ENCODE data around the gene CGAS.
"Not testable (repeated sequence)": the region's sequence is repeated elsewhere in the genome, so short reads cannot be mapped to it uniquely, and the experiment has no call there.

The CGAS gene

DNA sequence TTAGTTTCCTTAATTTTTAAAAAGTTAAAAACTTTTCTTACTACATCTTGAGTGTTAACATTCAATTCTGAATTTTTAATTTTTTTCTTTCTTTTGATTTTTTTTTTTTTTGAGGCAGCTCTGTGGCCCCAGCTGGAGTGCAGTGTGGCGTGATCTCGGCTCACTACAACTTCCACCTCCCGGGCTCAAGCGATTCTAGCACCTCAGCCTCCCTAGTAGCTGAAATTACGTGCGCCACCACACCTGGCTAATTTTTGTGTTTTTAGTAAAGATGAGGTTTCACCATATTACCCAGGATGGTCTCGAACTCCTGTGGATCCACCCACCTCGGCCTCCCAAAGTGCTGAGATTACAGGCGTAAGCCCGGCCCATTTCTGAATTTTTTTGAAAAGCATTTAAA is 56.2 kb downstream of the CGAS start:
- no peak for DNase-seq (ENCODE audit: low read depth in 2 of 2)

DNA sequence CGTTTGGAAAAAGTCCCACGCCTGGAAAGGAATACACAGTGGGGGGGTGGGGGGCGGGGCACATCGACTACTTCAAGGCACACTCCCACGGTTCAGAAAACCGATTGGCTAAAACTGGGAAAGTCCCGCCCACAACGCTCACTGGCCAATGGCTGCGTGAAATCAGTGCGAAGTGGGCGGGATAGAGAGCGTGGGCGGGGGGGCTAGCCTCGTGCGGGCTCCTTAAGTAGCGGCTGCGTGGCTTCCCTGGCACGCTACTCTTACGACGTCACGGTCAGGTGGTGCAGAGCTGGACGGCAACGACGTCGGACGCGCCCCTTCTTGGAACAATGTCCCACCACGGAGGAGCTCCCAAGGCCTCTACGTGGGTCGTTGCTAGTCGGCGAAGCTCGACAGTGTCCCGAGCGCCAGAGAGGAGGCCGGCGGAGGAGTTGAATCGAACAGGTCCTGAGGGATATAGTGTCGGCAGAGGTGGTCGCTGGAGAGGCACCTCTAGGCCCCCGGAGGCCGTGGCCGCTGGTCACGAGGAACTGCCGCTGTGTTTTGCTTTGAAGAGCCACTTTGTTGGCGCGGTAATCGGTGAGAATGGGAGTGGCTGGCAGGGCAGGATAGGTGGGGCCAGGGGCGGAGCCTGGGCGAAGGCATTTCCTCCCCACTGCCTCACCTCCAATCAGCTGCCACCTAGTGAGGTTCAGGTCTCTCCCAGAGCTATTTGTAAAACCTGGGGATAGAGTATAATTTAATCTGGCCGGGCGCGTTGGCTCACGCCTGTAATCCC is 57.3 kb downstream of the CGAS start, which contains the start of gene DDX43:
Gene DDX43, plus strand, starts transcription at position 252 of the 778 bp plus-strand sequence. Its CDS starts 78 bp downstream, at position 330.
- no peak for DNase-seq (ENCODE audit: low read depth in 2 of 2)

DNA sequence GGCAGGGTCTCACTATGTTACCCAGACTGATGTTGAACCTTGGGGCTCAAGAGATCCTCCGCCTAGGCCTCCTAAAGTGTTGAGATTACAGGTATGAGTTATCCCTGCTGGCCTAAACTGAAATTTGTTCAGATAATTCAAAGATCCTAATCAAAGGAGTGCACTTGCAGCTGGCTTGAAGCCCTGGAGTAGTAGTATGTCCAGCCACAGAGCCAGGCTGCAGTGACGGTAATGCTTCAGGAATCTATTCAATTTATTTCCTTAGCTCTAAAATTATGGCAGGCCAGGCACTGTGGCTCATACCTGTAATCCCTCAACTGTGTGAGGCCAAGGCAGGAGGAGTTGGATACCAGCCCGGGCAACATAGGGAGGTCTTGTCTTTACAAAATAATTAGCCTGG is 58.8 kb downstream of the CGAS start:
- no peak for DNase-seq (ENCODE audit: low read depth in 2 of 2)

DNA sequence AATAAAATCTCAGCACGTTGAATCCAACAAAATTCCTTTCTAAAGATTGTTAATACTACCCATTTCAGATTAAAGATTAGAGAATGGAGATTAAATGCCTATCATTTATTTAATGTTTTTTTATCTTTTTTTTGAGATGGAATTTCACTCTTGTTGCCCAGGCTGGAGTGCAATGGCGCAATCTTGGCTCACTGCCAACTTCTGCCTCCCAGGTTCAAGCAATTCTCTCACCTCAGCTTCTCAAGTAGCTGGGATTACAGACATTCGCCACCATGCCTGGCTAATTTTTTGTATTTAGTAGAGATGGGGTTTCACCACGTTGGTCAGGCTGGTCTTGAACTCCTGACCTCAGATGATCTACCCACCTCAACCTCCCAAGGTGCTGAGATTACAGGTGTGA is 59.9 kb downstream of the CGAS start:
- not testable (repeated sequence) for DNase-seq (ENCODE audit: low read depth in 2 of 2)

DNA sequence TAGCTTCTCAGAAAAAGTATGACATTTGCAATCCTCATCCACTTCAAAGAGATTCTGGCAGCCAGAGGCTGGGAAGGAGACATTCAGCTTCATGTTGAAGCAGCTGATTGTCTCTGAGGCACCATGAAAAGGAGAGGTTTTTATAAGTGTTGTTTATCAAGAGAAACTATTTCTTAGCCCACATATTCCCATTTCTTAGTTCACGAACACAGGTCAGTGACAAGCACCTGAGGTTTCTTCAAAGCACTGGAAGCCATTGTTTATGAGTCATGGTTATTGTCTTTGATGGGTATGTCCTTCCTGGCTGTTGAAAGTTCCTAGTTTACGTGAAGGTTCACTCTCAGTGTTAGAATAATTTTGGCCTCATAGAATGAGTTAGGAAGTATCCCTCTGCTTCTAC is 60.4 kb downstream of the CGAS start:
- no peak for DNase-seq (ENCODE audit: low read depth in 2 of 2)

DNA sequence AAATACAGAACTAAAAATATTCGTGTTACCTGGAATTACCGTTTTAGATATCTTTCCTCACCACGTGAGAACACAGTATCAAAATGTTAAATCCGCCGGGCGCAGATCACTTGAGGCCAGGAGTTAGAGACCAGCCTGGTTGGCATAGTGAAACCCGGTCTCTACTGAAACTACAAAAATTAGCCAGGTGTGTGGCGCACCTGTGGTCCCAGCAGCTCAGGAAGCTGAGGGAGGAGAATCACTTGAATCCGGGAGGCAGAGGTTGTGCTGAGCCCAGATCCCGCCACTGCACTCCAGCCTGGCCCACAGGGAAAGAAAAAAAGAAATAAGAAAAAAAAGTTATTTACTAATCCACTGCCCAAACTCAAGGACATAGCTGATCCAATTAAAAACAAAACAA is 62.2 kb downstream of the CGAS start:
- DNase-seq (ENCODE audit: low read depth in 2 of 2): no peak

DNA sequence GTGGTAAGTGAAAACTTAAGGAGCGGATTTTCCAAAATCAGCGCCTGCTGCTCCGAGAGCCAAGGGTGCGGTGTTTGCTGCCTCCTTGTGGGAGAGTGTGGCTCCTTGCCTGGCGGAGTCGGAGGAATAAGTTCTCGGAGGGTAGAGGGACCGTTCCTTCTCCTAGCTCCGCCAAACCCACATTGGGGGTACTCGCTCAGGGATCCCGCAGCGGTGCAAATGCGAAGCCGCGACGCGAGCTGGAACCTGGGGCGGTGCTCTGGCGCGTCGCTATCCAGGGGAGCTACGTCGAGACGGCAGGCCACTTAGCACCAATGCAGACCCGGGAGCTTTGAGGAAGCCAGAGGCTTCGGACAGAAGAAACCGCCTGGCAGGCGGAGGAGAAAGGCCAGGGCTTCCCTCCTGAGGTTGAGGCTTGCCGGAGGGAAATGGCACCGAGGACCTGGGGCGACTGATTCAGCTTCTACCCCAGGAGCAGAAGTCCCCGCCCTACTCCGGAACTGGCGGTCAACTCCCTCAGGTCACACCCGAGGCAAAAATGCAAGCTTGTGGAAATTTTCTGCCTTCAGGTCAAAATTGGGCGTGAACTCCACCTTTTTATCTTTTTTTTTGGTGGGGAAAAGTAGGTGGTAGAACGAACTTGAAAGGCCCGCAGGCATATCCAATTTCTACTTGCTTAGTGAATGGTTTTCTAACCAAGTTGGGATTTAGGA is 63.1 kb downstream of the CGAS start:
- DNase-seq (ENCODE audit: low read depth in 2 of 2): peak; percentile 24 to 36

DNA sequence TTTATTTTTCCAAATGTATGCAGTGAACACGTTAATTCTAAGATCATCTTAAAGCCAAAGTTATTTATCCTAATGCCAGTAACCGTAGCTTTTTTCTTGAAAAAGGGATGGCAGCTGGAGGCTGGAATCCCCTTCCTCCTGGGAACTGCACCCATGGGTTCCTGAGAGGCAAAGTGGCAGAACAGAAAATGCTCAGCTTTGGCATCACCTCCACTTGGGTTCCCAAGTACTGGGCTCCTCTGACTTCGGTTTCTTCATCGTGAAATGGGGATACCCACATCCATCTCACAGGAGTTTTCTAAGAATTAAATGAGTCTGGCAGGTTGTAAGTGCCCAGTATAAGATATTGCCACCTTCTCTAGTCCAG is 63.7 kb downstream of the CGAS start:
- no peak for DNase-seq (ENCODE audit: low read depth in 2 of 2)

DNA sequence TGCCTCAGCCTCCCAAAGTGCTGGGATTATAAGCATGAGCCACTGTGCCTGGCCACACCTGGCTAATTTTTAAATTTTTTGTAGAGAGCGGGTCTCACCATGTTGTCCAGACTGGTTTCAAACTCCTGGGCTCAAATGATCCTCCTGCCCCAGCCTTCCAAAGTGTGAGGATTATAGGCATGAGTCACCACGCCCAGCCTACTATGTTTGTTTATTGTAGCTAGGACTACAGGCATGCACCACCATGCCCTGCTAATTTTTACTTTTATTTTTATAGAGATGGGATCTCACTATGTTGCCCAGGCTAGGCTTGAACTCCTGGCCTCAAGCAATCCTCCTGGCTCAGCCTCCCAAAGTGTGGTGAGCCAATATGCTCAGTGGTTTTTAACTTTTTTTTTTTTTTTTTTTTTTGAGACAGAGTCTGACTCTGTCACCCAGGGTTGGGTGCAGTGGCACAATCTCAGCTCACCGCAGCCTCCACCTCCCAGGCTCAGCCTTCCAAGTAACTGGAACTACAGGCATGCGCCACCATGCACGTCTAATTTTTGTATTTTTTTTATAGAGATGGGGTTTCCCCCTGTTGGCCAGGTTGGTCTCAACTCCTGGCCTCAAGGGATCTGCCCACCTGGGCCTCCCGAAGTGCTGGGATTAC is 69.5 kb downstream of the CGAS start:
- no peak for DNase-seq (ENCODE audit: low read depth in 2 of 2)

DNA sequence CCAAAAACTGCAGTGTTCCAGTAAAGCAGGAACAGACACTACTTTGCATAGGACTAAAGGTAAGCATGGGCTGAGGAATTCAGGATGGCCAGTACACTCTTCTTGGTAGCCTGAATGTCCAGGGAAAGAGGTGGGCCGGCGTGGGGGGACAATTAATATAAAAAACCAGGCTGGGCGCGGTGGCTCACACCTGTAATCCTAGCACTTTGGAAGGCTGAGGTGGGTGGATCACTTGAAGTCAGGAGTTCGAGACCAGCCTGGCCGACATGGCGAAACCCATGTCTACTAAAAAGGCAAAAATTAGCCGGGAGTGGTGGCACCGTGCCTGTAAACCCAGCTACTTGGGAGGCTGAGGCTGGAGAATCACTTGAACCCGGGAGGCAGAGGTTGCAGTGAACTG is 70.6 kb downstream of the CGAS start:
- not testable (repeated sequence) for DNase-seq (ENCODE audit: low read depth in 2 of 2)

DNA sequence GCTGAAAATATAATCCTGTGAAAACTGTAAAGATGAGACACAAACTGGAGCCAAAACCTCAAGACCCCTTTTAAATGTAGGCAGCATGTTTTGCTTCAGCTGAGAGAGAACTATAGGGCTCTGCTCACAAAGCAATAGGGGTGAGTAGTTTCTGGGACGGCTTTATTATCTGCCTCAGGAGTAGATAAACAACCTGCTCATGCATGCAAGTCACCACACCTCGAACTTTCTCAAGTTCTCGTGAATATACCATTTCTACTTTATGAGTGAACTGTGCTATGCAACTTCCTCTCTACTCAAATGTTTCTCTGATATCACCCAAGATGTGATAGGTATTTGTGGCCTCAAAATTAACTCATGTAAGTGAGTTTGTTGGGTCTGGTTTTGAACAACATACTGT is 74.9 kb downstream of the CGAS start:
- no peak for DNase-seq (ENCODE audit: low read depth in 2 of 2)

DNA sequence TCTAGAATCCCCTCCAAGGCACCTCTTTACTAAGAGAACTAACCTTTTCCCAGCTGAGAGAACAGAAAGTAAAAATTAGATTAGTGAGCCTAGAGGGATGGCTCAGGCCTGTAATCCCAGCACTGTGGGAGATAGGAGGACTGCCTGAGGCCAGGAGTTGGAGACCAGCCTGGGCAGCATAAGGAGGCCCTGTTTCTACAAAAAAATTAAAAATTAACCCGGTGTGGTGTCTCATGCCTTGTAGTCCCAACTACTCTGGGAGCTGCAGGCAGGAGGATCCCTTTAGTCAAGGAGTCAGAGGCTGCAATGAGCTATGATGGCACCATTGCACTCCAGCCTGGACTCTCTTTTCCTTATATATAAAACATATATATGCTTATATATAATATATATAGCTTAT is 76.9 kb downstream of the CGAS start:
- DNase-seq (ENCODE audit: low read depth in 2 of 2): no peak

Measured in activated CD8-positive, alpha-beta memory T cell treated with anti-CD3 and anti-CD28 coated beads for 4 hours (primary cell).